A549 (cell line): ENCODE results near the gene PRKN.

Source experiments
- BHLHE40 ChIP-seq: IDR thresholded peaks from 2 replicates; pipeline ENCODE4 v1.6.1; 2012; ENCODE audit warnings: low read depth, low read length, inconsistent platforms
- CHD2 ChIP-seq: fragments of 150-350 bp; IDR thresholded peaks from 2 replicates; pipeline ENCODE4 v1.6.1; 2014; ENCODE audit warnings: low read length; ENCODE audit not compliant: partially characterized antibody
- CHD4 ChIP-seq: fragments of 200-600 bp; sonication (generic); IDR thresholded peaks from 2 replicates; pipeline ENCODE4 v1.6.1; 2016; ENCODE audit warnings: antibody characterized with exemption, mild to moderate bottlenecking, borderline replicate concordance
- CTCF ChIP-seq: fragments of >200 bp; sonication (Bioruptor Twin); formaldehyde crosslinking; IDR thresholded peaks from 3 replicates; pipeline ENCODE4 v1.5.1; 2016
- E2F6 ChIP-seq: IDR thresholded peaks from 2 replicates; pipeline ENCODE4 v1.6.1; 2012; ENCODE audit warnings: low read depth, borderline replicate concordance
- GATA3 ChIP-seq: IDR thresholded peaks from 2 replicates; pipeline ENCODE4 v1.6.1; 2012; ENCODE audit warnings: borderline replicate concordance
- MYC ChIP-seq: IDR thresholded peaks from 2 replicates; pipeline ENCODE4 v1.6.1; 2012; ENCODE audit warnings: mild to moderate bottlenecking, inconsistent platforms, low read length, improper control_type of control experiment, borderline replicate concordance
- PHF8 ChIP-seq: fragments of 200-600 bp; sonication (generic); IDR thresholded peaks from 2 replicates; pipeline ENCODE4 v1.6.1; 2016; ENCODE audit warnings: low read depth, mild to moderate bottlenecking, antibody characterized with exemption, moderate library complexity, borderline replicate concordance
- POLR2A ChIP-seq: IDR thresholded peaks from 2 replicates; pipeline ENCODE4 v1.6.1; 2012; ENCODE audit warnings: mild to moderate bottlenecking, low read length
- RCOR1 ChIP-seq: fragments of 150-350 bp; IDR thresholded peaks from 2 replicates; pipeline ENCODE4 v1.6.1; 2014; ENCODE audit warnings: antibody characterized with exemption, low read length, low read depth
- RFX5 ChIP-seq: fragments of 450-650 bp; IDR thresholded peaks from 2 replicates; pipeline ENCODE4 v1.7.1; 2014; ENCODE audit warnings: antibody characterized with exemption, mild to moderate bottlenecking, moderate library complexity
- RNF2 ChIP-seq: fragments of 200-600 bp; sonication (generic); IDR thresholded peaks from 2 replicates; pipeline ENCODE4 v1.6.1; 2016; ENCODE audit warnings: low read depth, mild to moderate bottlenecking, antibody characterized with exemption, moderate library complexity, borderline replicate concordance
- ZSCAN20 ChIP-seq: fragments of 250-450 bp; sonication (Bioruptor Pico); IDR thresholded peaks from 2 replicates; pipeline ENCODE4 v1.8.0; 2022; ENCODE audit warnings: mild to moderate bottlenecking, moderate library complexity
- TF ChIP-seq, protein P1 (sequence below): IDR thresholded peaks from 2 replicates; pipeline ENCODE4 v1.6.1; 2012

GRCh38 chr6:161442420-161442819 is 1285.1 kb downstream of the PRKN start:
- TF ChIP-seq CTCF (no peak), POLR2A (no peak), PHF8 (no peak), RNF2 (no peak), CHD2 (no peak), GATA3 (no peak), BHLHE40 (no peak), CHD4 (no peak), E2F6 (no peak), MYC (no peak), RFX5 (no peak), RCOR1 (no peak), ZSCAN20 (no peak)
- TF ChIP-seq, protein P1, sequence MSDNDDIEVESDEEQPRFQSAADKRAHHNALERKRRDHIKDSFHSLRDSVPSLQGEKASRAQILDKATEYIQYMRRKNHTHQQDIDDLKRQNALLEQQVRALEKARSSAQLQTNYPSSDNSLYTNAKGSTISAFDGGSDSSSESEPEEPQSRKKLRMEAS: no peak
